GM19043 (cell line): Measurements from ENCODE around the gene XRRA1.
"Not testable (repeated sequence)": the region's sequence is repeated elsewhere in the genome, so short reads cannot be mapped to it uniquely, and the experiment has no call there.

Source experiments
- ATAC-seq: cut with Tn5 transposase; IDR thresholded peaks from one replicate; pipeline ENCODE4 v1.9.1; 2021; ENCODE audit warnings: low read depth; ENCODE audit not compliant: unreplicated experiment

XRRA1 gene

DNA sequence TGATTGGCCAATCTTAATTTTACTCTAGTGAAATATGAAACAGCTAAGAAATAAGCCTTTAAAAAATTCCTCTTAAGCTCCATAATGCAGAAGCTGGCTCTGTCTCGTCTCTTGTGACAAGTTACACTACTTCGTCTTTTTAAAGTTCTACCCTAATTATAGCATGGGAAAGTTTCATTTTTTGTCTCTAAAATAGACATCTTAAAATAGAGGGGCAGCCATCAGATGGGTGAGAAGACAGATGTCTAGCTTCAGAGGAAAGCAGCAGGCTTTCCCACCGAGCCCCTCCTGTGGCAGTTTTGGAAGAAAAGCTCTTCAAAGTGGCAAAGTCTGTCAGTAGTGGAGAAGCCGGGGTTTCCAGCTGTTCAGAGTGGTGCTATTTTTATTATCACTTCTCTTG, 39.5 kb downstream of the XRRA1 start:
- no peak for ATAC-seq

DNA sequence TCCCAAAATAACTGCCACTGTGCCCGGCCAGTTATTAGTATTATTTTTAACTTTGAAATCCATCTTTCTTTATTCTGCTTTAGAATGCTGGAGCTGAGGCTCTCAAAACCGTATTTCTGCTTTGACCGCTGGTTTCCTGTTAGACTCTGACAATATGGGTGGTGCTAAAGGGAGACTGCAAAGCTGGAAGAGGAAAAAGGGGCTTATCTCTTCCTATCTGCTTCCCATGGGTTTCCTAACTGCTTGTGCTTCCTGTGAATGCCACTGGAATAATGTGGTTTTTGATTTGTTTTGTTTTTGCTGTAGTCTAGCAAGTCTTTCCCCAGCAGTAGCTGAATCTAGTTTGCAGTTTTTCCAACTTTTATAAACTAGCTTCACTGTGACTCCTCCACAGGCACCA, 43.6 kb downstream of the XRRA1 start:
- ATAC-seq = no peak

GRCh38 chr11:74902342-74902741, 46.5 kb downstream of the XRRA1 start:
- no peak for ATAC-seq

GRCh38 chr11:74896311-74896710, 52.6 kb downstream of the XRRA1 start:
- ATAC-seq = no peak

DNA sequence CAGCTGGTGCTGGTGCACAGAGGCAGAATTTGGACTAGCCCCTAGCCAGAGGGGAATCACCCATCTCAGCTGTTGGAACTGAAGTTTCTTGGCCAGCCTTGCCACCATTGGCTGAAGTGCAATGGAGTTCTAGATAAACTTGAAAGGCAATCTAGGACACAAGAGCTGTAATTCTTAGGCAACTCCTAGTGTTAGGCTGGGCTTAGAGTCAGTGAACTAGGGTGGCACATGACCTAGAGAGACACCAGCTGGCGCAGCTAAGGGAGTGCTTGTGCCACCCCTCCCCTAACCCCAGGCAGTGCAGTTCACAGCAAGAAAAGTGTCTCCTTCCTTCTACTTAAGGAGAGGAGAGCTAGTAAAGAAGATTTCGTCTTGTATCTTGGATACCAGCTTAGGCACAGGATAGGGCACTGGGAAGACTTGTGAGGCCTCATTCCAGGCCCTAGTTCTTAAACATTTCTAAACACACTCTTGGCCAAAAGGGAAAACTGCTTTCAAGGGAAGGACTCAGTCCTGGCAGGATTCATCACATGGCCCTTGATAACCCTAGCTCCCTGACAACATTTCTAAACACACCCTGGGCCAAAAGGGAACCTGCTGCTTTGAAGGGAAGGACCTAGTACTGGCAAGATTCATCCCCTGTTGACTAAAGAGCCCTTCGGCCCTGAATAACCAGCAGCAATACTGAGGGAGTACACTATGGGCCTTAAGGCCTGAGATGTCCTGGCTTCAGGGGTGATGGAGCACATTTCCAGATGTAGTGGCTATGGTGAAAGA, 53.4 kb downstream of the XRRA1 start:
- no peak for ATAC-seq

GRCh38 chr11:74893015-74893414, 55.9 kb downstream of the XRRA1 start:
- not testable (repeated sequence) for ATAC-seq

DNA sequence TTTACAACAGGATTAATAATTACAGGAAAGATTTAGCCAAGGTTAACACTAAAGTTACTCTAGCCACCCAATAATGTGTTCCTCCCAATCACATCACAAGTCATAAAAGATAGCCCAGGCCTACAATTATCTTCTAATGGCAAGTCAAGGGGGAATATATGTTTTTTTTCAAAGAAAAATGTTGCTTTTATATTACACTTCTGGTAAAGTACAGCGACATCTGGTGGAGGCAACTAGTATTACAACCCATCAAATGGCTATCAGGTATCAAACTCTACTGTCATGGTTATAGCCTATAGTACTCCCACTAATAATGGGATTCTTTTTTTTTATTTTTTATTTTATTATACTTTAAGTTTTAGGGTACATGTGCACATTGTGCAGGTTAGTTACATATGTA, 71.8 kb downstream of the XRRA1 start:
- no peak for ATAC-seq

DNA sequence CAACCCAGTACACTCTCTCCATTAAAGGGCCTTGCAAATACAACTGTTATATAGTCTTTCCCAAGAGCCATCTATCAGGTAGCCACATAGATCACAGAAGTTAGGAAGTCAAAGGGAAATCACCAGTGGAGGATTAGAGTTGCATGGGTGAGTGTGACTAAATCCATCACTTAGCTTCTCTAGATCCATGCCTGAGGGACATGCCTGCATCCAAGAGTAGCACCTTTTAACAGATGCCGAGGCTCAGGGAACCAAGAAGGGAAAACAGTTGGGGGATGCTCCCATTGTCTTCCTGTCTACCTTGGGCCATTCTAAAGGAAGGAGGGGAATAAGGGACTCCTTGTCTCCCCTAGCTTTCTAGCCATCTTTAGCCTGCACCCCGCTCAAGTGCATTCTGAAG, 77.9 kb downstream of the XRRA1 start:
- no peak for ATAC-seq

DNA sequence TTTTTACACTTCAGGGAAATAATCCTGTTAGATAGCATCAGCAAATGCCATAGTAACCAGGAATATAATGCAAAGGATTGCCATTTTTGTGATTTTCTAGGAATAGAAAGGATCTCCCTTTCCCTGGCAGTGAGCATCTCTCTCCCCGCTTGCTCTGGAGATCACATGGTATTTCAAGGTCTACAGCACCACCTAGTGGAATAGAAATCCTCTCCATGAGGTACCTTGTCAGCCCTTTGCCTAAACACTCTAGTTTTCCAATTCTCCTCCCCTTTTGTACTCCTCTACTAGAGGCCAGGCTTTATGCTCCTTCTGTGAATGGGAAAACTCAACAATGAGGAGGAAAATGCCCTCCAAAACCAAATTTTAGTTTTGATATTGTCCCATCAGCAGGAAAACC, 78.4 kb downstream of the XRRA1 start:
- no peak for ATAC-seq

- no peak for ATAC-seq
Observed at GRCh38 chr11:74866557-74866956, 82.3 kb downstream of the XRRA1 start.

DNA sequence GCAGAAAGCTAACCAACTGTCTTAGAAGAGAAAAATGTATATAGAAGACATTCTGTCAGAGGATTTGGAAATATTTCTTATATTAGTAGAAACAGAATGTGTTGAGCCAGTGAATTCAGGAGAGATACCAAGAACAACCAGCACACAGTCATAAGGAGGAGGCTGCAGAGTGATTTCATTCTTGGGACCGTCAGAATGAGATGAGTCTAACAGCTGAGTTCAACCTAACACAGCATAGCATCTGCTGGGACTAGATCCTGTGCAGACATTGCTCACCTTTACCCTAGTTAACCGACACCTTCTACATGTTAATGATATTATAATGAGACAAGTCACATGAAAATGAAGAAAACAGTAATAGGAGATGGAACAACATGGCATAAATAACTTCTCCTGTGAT, 85.5 kb downstream of the XRRA1 start:
- ATAC-seq = no peak

DNA sequence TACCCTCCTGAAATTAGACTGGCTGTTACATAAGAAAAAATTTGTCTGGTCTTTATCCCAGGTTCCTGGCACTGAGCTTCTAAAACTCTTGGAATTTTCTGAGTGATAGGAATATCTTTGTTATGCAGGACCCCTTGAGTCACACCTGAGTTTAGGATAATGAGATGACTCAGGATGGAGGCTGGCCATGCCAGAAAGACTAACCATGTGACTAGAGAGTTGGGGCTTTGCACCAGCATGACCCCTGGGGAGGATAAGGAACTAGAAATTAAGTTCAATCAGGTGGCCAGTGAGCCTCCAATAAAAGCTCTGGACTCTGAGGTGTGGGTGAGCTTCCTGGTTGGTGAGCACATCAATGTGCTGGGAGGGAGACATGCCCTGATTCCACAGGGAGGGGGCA, 88.1 kb downstream of the XRRA1 start:
- no peak for ATAC-seq

GRCh38 chr11:74853223-74853622, 95.7 kb downstream of the XRRA1 start:
- no peak for ATAC-seq

DNA sequence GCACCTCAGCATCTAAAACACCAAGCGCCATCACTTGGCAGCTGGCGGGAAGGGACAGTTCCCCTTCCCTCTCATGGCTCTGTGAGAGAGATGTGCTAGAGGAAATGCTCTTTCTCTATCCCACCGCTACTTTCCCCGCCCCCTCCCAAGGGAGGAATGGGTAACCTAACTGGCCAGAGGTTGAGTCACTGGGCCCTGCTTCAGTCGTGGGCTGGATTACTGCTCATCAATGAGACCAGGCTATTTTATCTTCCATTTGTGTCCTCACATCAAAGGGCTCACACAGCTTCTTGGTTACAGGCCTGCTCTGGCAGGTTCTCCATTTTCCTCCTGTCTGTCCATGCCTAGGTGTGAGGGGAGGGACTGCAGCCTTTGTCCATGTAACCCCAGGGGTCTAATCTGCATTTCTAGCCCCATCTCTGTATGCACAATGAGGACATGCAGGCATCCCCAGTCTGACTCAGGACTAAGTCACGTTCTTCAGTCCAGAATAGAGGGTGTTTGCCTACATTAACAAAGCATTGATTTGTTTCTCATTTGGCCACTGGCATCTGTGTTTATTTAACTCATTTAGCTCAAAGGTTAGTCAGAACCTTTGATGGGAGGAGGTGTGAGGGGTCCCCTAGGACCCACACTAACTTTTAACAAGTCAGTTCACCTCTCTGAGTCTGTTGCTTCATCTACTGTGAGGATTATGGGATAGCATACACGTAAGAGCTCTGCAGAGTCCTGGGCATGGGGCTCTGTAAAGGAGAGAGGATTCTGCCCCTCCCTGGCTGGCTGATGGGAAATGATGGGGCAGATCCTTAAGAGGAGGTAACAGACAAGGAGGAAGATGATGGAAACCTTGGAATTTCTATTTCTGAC, 99.1 kb downstream of the XRRA1 start:
- ATAC-seq = no peak

GRCh38 chr11:74847895-74848294, 101.0 kb downstream of the XRRA1 start:
- ATAC-seq = no peak

DNA sequence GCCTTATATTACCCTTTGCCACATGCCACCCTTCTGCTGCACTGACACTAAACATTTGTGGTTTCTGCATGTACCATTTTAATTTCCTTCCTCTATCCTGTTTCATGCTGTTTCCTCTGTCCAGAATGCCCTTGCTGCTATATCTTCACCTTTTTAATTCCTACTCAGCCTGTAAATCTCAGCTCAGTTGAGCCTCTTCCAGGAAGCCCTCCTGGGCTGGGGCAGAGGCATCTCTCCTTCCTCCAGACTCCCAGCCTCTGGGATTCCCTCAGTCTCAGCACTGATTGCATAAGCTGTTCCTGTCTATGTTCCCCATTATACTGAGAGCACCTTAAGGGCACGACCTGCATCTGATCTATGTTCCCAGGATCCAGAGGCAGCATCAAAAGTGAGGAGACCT, 101.5 kb downstream of the XRRA1 start:
- no peak for ATAC-seq

- no peak for ATAC-seq
Observed at GRCh38 chr11:74846770-74847169, 102.1 kb downstream of the XRRA1 start.

DNA sequence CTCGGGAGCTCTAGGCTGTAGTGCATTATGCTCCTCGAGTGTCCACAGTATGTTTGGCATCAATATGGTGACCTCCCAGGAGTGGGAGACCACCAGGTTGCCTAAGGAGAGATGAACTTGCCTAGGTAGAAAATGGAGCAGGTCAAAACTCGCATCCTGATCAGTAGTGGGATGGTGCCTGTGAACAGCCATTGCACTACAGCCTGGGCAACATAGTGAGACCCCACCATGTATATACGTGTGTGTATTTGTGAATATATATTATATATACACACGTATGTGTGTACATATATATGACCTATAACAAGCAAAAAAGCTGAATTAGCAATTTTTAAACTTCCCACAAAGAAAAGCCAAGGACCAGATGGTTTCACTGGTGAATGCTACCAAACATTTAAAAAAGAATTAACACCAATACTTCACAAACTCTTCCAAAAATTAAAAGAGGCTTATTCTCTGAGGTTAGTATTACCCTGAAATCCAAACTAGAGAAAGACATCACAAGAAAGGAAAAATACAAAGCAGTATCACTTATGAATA, 102.8 kb downstream of the XRRA1 start:
- ATAC-seq = no peak

GRCh38 chr11:74844865-74845264, 104.0 kb downstream of the XRRA1 start:
- no peak for ATAC-seq

- ATAC-seq = no peak
Observed at GRCh38 chr11:74844072-74844471, 104.8 kb downstream of the XRRA1 start.

GRCh38 chr11:74842967-74843366, 105.9 kb downstream of the XRRA1 start:
- ATAC-seq = no peak

- no peak for ATAC-seq
Observed at GRCh38 chr11:74840486-74840885, 108.4 kb downstream of the XRRA1 start.
